ENCODE results near the gene CRPPA.

DNA sequence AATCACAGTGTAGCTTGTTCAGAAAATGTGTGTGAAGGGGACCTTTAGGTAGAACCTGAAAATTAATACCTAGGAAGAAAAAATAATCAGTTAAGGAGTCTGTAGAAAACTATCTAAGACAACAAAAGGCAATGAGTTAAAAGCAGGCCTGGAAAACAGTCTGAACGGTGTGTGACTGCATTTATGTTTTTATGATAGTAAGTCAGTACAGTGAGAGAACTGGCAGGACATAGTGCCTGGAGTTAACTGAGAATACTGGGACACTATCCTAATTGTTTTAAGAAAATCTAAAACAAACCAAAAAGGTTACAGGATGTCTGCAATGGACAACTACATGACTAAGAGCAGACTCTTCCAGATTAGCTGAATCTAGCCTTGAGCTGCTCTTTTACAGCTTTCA, 17.9 kb downstream of the CRPPA start:
- TF ChIP-seq, protein P1, sequence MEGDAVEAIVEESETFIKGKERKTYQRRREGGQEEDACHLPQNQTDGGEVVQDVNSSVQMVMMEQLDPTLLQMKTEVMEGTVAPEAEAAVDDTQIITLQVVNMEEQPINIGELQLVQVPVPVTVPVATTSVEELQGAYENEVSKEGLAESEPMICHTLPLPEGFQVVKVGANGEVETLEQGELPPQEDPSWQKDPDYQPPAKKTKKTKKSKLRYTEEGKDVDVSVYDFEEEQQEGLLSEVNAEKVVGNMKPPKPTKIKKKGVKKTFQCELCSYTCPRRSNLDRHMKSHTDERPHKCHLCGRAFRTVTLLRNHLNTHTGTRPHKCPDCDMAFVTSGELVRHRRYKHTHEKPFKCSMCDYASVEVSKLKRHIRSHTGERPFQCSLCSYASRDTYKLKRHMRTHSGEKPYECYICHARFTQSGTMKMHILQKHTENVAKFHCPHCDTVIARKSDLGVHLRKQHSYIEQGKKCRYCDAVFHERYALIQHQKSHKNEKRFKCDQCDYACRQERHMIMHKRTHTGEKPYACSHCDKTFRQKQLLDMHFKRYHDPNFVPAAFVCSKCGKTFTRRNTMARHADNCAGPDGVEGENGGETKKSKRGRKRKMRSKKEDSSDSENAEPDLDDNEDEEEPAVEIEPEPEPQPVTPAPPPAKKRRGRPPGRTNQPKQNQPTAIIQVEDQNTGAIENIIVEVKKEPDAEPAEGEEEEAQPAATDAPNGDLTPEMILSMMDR (IDR thresholded peaks at IDR 0.05; ENCODE audit: insufficient read depth, low read depth, low read length) = no peak
- no peak for TF ChIP-seq EZH2 (IDR thresholded peaks at IDR 0.05; ENCODE audit: insufficient read depth, low read length)
